C1 segment of cervical spinal cord (tissue), 14 donors: ENCODE results near the gene GLYR1.
A peak's percentile ranks its signal among the peaks of the same experiment; 100 is the strongest.

Source experiments
- DNase-seq, 14 donors: peaks; one replicate each; lab custom pipeline; 2025; lab: John Stamatoyannopoulos, UW

GLYR1 gene

GRCh38 chr16:4880006-4880580 lies 33.0 kb upstream of the GLYR1 start:
- DNase-seq = no peak

GRCh38 chr16:4879049-4879448 lies 32.0 kb upstream of the GLYR1 start:
- DNase-seq = no peak

- no peak for DNase-seq
These were observed 30.2 kb upstream of the GLYR1 start for GRCh38 chr16:4877380-4877685.

GRCh38 chr16:4876646-4877379 lies 29.7 kb upstream of the GLYR1 start:
- no peak for DNase-seq

GRCh38 chr16:4874666-4875065 lies 27.6 kb upstream of the GLYR1 start:
- DNase-seq = no peak

GRCh38 chr16:4873091-4873490 lies 26.0 kb upstream of the GLYR1 start:
- no peak for DNase-seq

GRCh38 chr16:4871071-4871470 lies 24.0 kb upstream of the GLYR1 start:
- DNase-seq = no peak

GRCh38 chr16:4870138-4870671 lies 23.1 kb upstream of the GLYR1 start:
- DNase-seq = peak in 3 of 14 donors; percentile 20 to 79 (median 20)

- peak in 1 of 14 donors; percentile 36 for DNase-seq
These were observed 22.2 kb upstream of the GLYR1 start for GRCh38 chr16:4869147-4869805.

GRCh38 chr16:4868535-4868934 lies 21.4 kb upstream of the GLYR1 start:
- no peak for DNase-seq

GRCh38 chr16:4868026-4868425 lies 20.9 kb upstream of the GLYR1 start:
- DNase-seq = no peak

GRCh38 chr16:4866586-4866985 lies 19.5 kb upstream of the GLYR1 start:
- DNase-seq = no peak

GRCh38 chr16:4865231-4865860 lies 18.3 kb upstream of the GLYR1 start:
- DNase-seq = no peak

- DNase-seq = no peak
These were observed 17.6 kb upstream of the GLYR1 start for GRCh38 chr16:4864728-4865127.

GRCh38 chr16:4862639-4863038 lies 15.6 kb upstream of the GLYR1 start:
- DNase-seq = no peak

- DNase-seq = peak in 1 of 14 donors; percentile 77
These were observed 13.7 kb upstream of the GLYR1 start for GRCh38 chr16:4860727-4861342.

GRCh38 chr16:4859900-4860255 lies 12.8 kb upstream of the GLYR1 start:
- DNase-seq = peak in 1 of 14 donors; percentile 86

- DNase-seq = peak in 1 of 14 donors; percentile 33
These were observed 12.3 kb upstream of the GLYR1 start for GRCh38 chr16:4859190-4859899.

GRCh38 chr16:4855804-4856203 lies 8.7 kb upstream of the GLYR1 start:
- no peak for DNase-seq

- DNase-seq = no peak
These were observed 8.3 kb upstream of the GLYR1 start for GRCh38 chr16:4855371-4855770.

- DNase-seq = no peak
These were observed 5.3 kb upstream of the GLYR1 start for GRCh38 chr16:4852221-4852872.
